Measurements from ENCODE around the gene PLEKHA4. TPM values are rescaled to one million over a fixed set of nuclear protein-coding genes. Genes with fewer than 3 reads are reported as not detected.

Gene PLEKHA4
- total and polyA plus RNA-seq, 2 donors (not counting 1 experiment from before 2014, with no cell fraction given), result 4.3 to 6.2 TPM

GRCh38 chr19:48830088-48830487 is 38.3 kb downstream of the PLEKHA4 start:
- Mint-ChIP-seq H3K4me1 (peaks cover 2% of the 10 kb centered on the region), H3K27me3 (no peaks in the 10 kb centered on the region), H3K9me3 (ENCODE audit: insufficient read depth) (no peaks in the 10 kb centered on the region), H3K4me3 (no peak overlapping the region), H3K27ac (no peak overlapping the region)
- H3K36me3 ChIP-seq (replicated peaks in 1 of 2; ENCODE audit: control extremely low read depth in 1 of 2, control insufficient read depth in 1 of 2, extremely low read depth in 1 of 2, insufficient read depth in 2 of 2, low read length in 1 of 2), result no peaks in the 10 kb centered on the region
- H3K9me3 ChIP-seq (ENCODE audit: control extremely low read depth in 1 of 3, control insufficient read depth in 2 of 3, insufficient read depth in 1 of 3, low read length in 2 of 3), result peaks cover 0 to 3% (median 0%) of the 10 kb centered on the region in 3 donors
- ChIA-PET POLR2A (no interaction called here), CTCF (interaction anchor here (1.6 to 4.7 kb wide), 2 partner anchors 12 to 42 kb away, joined by 7 to 26 read pairs; no protein-coding TSS in a partner anchor)
- H2AFZ ChIP-seq (ENCODE audit: insufficient read depth, low read depth, low read length, poor library complexity, severe bottlenecking), result no peak overlapping the region
- H3K27ac ChIP-seq (ENCODE audit: low read length in 2 of 2), result no peak overlapping the region
- DNase-seq (no peak), ATAC-seq (ENCODE audit: low read depth) (no peak)
- H3K79me2 ChIP-seq (ENCODE audit: control insufficient read depth, insufficient read depth, low read length), result no peaks in the 10 kb centered on the region
- no peaks in the 10 kb centered on the region for H4K20me1 ChIP-seq (ENCODE audit: control insufficient read depth, insufficient read depth, low read length, poor library complexity, severe bottlenecking)
- no peaks in the 10 kb centered on the region for H3K27me3 ChIP-seq (replicated peaks in 1 of 4; ENCODE audit: control extremely low read depth in 1 of 4, control insufficient read depth in 3 of 4, insufficient read depth in 4 of 4, low read length in 3 of 4)
- intact Hi-C loops (cut with micrococcal nuclease), result no loop called here
- no peaks in the 10 kb centered on the region for H3K4me1 ChIP-seq (ENCODE audit: control insufficient read depth in 2 of 2, insufficient read depth in 2 of 2, low read length in 2 of 2)
- H3K4me2 ChIP-seq (replicated peaks; ENCODE audit: low read depth, low read length, poor library complexity, severe bottlenecking), result no peak overlapping the region
- TF ChIP-seq, protein P1, sequence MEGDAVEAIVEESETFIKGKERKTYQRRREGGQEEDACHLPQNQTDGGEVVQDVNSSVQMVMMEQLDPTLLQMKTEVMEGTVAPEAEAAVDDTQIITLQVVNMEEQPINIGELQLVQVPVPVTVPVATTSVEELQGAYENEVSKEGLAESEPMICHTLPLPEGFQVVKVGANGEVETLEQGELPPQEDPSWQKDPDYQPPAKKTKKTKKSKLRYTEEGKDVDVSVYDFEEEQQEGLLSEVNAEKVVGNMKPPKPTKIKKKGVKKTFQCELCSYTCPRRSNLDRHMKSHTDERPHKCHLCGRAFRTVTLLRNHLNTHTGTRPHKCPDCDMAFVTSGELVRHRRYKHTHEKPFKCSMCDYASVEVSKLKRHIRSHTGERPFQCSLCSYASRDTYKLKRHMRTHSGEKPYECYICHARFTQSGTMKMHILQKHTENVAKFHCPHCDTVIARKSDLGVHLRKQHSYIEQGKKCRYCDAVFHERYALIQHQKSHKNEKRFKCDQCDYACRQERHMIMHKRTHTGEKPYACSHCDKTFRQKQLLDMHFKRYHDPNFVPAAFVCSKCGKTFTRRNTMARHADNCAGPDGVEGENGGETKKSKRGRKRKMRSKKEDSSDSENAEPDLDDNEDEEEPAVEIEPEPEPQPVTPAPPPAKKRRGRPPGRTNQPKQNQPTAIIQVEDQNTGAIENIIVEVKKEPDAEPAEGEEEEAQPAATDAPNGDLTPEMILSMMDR (IDR thresholded peaks at IDR 0.05), result no peak
- TF ChIP-seq EZH2 (IDR thresholded peaks at IDR 0.05; ENCODE audit: borderline replicate concordance, insufficient read depth, low read depth, low read length, poor library complexity, severe bottlenecking), result no peak
- H3K9ac ChIP-seq (ENCODE audit: low read length), result no peak overlapping the region
- WGBS (ENCODE audit: insufficient coverage), result 96% methylated on average over 9 of the region's 9 CpGs
- H3K4me3 ChIP-seq (ENCODE audit: control extremely low read depth in 1 of 5, extremely low read depth in 1 of 5, insufficient read depth in 1 of 5, low read depth in 2 of 5, low read length in 4 of 5), result no peak overlapping the region

GRCh38 chr19:48826606-48827020 is 41.8 kb downstream of the PLEKHA4 start:
- no peaks in the 10 kb centered on the region for H4K20me1 ChIP-seq (ENCODE audit: control insufficient read depth, insufficient read depth, low read length, poor library complexity, severe bottlenecking)
- H3K9me3 ChIP-seq (ENCODE audit: control extremely low read depth in 1 of 3, control insufficient read depth in 2 of 3, insufficient read depth in 1 of 3, low read length in 2 of 3), result peaks cover 0 to 3% (median 0%) of the 10 kb centered on the region in 3 donors
- Mint-ChIP-seq H3K27ac (no peak overlapping the region), H3K27me3 (no peaks in the 10 kb centered on the region), H3K4me1 (no peaks in the 10 kb centered on the region), H3K4me3 (no peak overlapping the region), H3K9me3 (ENCODE audit: insufficient read depth) (no peaks in the 10 kb centered on the region)
- no peaks in the 10 kb centered on the region for H3K27me3 ChIP-seq (replicated peaks in 1 of 4; ENCODE audit: control extremely low read depth in 1 of 4, control insufficient read depth in 3 of 4, insufficient read depth in 4 of 4, low read length in 3 of 4)
- H2AFZ ChIP-seq (ENCODE audit: insufficient read depth, low read depth, low read length, poor library complexity, severe bottlenecking), result no peak overlapping the region
- H3K4me2 ChIP-seq (replicated peaks; ENCODE audit: low read depth, low read length, poor library complexity, severe bottlenecking), result no peak overlapping the region
- no peak overlapping the region for H3K9ac ChIP-seq (ENCODE audit: low read length)
- no peak overlapping the region for H3K27ac ChIP-seq (ENCODE audit: low read length in 2 of 2)
- ChIA-PET CTCF (interaction anchor here (0.6 to 4.7 kb wide), 5 partner anchors 9 to 75 kb away, joined by 3 to 26 read pairs (median 3); no protein-coding TSS in a partner anchor), POLR2A (no interaction called here)
- TF ChIP-seq, protein P1 (IDR thresholded peaks at IDR 0.05), result no peak
- TF ChIP-seq EZH2 (IDR thresholded peaks at IDR 0.05; ENCODE audit: borderline replicate concordance, insufficient read depth, low read depth, low read length, poor library complexity, severe bottlenecking), result no peak
- no peak overlapping the region for H3K4me3 ChIP-seq (ENCODE audit: control extremely low read depth in 1 of 5, extremely low read depth in 1 of 5, insufficient read depth in 1 of 5, low read depth in 2 of 5, low read length in 4 of 5)
- intact Hi-C loops (cut with micrococcal nuclease), result no loop called here
- 86% methylated on average over 8 of the region's 8 CpGs for WGBS (ENCODE audit: insufficient coverage)
- H3K36me3 ChIP-seq (replicated peaks in 1 of 2; ENCODE audit: control extremely low read depth in 1 of 2, control insufficient read depth in 1 of 2, extremely low read depth in 1 of 2, insufficient read depth in 2 of 2, low read length in 1 of 2), result no peaks in the 10 kb centered on the region
- ATAC-seq (ENCODE audit: low read depth) (no peak), DNase-seq (no peak)
- no peaks in the 10 kb centered on the region for H3K79me2 ChIP-seq (ENCODE audit: control insufficient read depth, insufficient read depth, low read length)
- H3K4me1 ChIP-seq (ENCODE audit: control insufficient read depth in 2 of 2, insufficient read depth in 2 of 2, low read length in 2 of 2), result no peaks in the 10 kb centered on the region
